Measurements from ENCODE around the gene KIAA1755. TPM values are rescaled to one million over a fixed set of nuclear protein-coding genes. Genes with fewer than 3 reads are reported as not detected.
A peak's percentile ranks its signal among the peaks of the same experiment; 100 is the strongest.

Gene KIAA1755
- polyA plus RNA-seq, 1 of the 3 experiments (the other 2 are of a cell fraction) = 0.54 TPM

DNA sequence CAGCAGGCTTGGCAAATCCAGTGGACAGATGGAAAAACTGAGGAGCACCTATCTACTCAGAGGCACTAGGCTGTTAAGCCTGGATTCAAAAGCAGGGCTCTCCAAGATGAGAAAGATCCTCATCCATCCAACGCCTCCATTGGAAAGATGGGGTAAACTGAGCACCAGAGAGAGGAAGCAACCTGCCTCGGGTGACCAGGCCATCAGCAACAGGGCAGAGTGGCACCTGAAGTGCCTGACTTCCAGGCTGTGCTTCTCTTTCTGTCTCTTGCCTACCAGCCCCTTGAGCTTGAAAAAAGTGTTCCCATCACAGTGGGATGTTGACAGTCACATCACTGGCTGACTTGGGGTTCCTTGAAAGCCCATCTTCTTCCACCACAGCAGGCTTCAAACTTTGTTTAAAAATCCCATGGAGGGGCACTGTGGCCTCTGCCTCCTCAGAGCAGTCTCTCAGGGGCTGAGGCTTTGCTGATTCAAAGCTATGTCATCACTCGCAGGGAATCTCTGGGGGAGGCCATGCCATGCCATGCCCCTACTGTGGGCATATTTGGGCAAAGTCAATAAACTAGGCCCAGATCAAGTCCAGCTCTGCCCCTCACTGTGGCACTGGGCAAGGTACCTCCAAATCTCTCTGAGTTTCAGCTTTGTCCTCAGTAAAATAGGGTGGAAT, 50.7 kb downstream of the KIAA1755 start:
- TF ChIP-seq, protein P1, sequence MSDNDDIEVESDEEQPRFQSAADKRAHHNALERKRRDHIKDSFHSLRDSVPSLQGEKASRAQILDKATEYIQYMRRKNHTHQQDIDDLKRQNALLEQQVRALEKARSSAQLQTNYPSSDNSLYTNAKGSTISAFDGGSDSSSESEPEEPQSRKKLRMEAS (IDR thresholded peaks at IDR 0.05; ENCODE audit: low read depth) = no peak
- TF ChIP-seq REST (IDR thresholded peaks at IDR 0.05; ENCODE audit: low read depth, low read length) (no peak), EP300 (IDR thresholded peaks at IDR 0.05; ENCODE audit: borderline replicate concordance in 1 of 2, low read depth in 1 of 2, low read length in 1 of 2) (peak in 1 of 2 experiments; percentile 9; a peak in 1 of 4 replicates), IRF3 (IDR thresholded peaks at IDR 0.05; ENCODE audit: low read depth, low read length) (no peak), JUND (IDR thresholded peaks at IDR 0.05) (peak; percentile 20; the same call in 1 of the 2 replicates), FOSL2 (IDR thresholded peaks at IDR 0.05; ENCODE audit: borderline replicate concordance, low read depth) (peak; percentile 49; the same call in 1 of the 2 replicates), MEF2A (IDR thresholded peaks at IDR 0.05; ENCODE audit: borderline replicate concordance, low read depth) (no peak)
- TF ChIP-seq, protein P2, sequence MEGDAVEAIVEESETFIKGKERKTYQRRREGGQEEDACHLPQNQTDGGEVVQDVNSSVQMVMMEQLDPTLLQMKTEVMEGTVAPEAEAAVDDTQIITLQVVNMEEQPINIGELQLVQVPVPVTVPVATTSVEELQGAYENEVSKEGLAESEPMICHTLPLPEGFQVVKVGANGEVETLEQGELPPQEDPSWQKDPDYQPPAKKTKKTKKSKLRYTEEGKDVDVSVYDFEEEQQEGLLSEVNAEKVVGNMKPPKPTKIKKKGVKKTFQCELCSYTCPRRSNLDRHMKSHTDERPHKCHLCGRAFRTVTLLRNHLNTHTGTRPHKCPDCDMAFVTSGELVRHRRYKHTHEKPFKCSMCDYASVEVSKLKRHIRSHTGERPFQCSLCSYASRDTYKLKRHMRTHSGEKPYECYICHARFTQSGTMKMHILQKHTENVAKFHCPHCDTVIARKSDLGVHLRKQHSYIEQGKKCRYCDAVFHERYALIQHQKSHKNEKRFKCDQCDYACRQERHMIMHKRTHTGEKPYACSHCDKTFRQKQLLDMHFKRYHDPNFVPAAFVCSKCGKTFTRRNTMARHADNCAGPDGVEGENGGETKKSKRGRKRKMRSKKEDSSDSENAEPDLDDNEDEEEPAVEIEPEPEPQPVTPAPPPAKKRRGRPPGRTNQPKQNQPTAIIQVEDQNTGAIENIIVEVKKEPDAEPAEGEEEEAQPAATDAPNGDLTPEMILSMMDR (IDR thresholded peaks at IDR 0.05) = no peak
- H3K27ac ChIP-seq (ENCODE audit: low read depth in 2 of 2, low read length in 1 of 2) = peak overlapping the region in 1 of 2 experiments; percentile 18; a peak in 1 of 4 replicates
- H3K4me3 ChIP-seq (ENCODE audit: low read depth in 2 of 2, low read length in 1 of 2) = no peak overlapping the region
- no peaks in the 10 kb centered on the region for H3K27me3 ChIP-seq (ENCODE audit: insufficient read depth)
- no peak overlapping the region for H3K4me2 ChIP-seq
- H3K79me2 ChIP-seq (ENCODE audit: insufficient read depth) = no peaks in the 10 kb centered on the region
- no peaks in the 10 kb centered on the region for H3K9me2 ChIP-seq
- peaks cover 5 to 22% of the 10 kb centered on the region in 2 experiments; a peak in 3 of 4 replicates for H3K4me1 ChIP-seq (ENCODE audit: control insufficient read depth in 1 of 2, insufficient read depth in 2 of 2, low read depth in 1 of 2, low read length in 1 of 2)
- no peak overlapping the region for H2AFZ ChIP-seq (ENCODE audit: low read depth)
- H3K9me3 ChIP-seq = no peaks in the 10 kb centered on the region
- 69% methylated on average over 2 of the region's 3 CpGs for WGBS (ENCODE audit: low lambda C conversion rate)
- H3F3A ChIP-seq (replicated peaks; ENCODE audit: insufficient read depth) = peaks cover under 1% of the 10 kb centered on the region
- ChIA-PET CTCF (interaction anchor here (0.9 to 9.4 kb wide), 5 partner anchors 12 to 216 kb away, joined by 3 to 95 read pairs (median 3); no protein-coding TSS in a partner anchor), POLR2A (no interaction called here)
- DNase-seq = no peak
- no peak overlapping the region for H3K9ac ChIP-seq
- no peaks in the 10 kb centered on the region for H3K36me3 ChIP-seq (replicated peaks in 1 of 2; ENCODE audit: control insufficient read depth in 1 of 2, insufficient read depth in 2 of 2, low read length in 1 of 2)
- H4K20me1 ChIP-seq (ENCODE audit: insufficient read depth) = no peaks in the 10 kb centered on the region

All from SK-N-SH (cell line).